NCI-H510A treated with DMSO at 0.1 percent for 48 hours (cell line): ENCODE measurements around the gene IFITM10.
"Not testable (repeated sequence)": the region's sequence is repeated elsewhere in the genome, so short reads cannot be mapped to it uniquely, and the experiment has no call there.

Experiments
- DNase-seq: peaks from one replicate; lab custom pipeline; 2025; lab: John Stamatoyannopoulos, UW

The IFITM10 gene

GRCh38 chr11:1691026-1691877 lies 59.1 kb downstream of the IFITM10 start:
- DNase-seq: no peak

- no peak for DNase-seq
These were observed 60.0 kb downstream of the IFITM10 start for GRCh38 chr11:1690167-1691025.

- DNase-seq: not testable (repeated sequence)
These were observed 60.9 kb downstream of the IFITM10 start for GRCh38 chr11:1689250-1690166.

- not testable (repeated sequence) for DNase-seq
These were observed 62.0 kb downstream of the IFITM10 start for GRCh38 chr11:1688336-1688947.

- not testable (repeated sequence) for DNase-seq
These were observed 64.2 kb downstream of the IFITM10 start for GRCh38 chr11:1686220-1686619.

GRCh38 chr11:1684886-1685874 lies 65.2 kb downstream of the IFITM10 start:
- not testable (repeated sequence) for DNase-seq

- not testable (repeated sequence) for DNase-seq
These were observed 66.4 kb downstream of the IFITM10 start for GRCh38 chr11:1683904-1684572.

GRCh38 chr11:1683216-1683615 lies 67.2 kb downstream of the IFITM10 start:
- DNase-seq: not testable (repeated sequence)
